BJ (cell line): Measurements from ENCODE around the gene TST. TPM values are rescaled to one million over a fixed set of nuclear protein-coding genes. Genes with fewer than 3 reads are reported as not detected.

ENCODE experiments used
- CTCF ChIA-PET: fragments of 350-600 bp; formaldehyde crosslinking; extraction: SDS; loops from one replicate; lab custom pipeline; 2021; ENCODE audit warnings: antibody characterized with exemption, inconsistent platforms; lab: Yijun Ruan, JAX
- POLR2A ChIA-PET: fragments of 300-600 bp; sonication (Branson Sonifier 250); formaldehyde crosslinking; extraction: SDS; loops from one replicate; lab custom pipeline; 2021; ENCODE audit warnings: antibody characterized with exemption; lab: Charles Lee
- DNase-seq: peaks from one replicate; pipeline ENCODE4 v3.0.0-alpha.2; 2011; ENCODE audit warnings: low read depth
- H3K27me3 ChIP-seq: 2 replicates; pipeline ENCODE4 v1.6.0; 2011; ENCODE audit warnings: low read length; ENCODE audit not compliant: control insufficient read depth, insufficient read depth
- H3K36me3 ChIP-seq: 2 replicates; pipeline ENCODE4 v1.5.1; 2011; ENCODE audit warnings: low read length; ENCODE audit not compliant: control insufficient read depth, insufficient read depth
- H3K4me3 ChIP-seq: 2 replicates; pipeline ENCODE4 v1.5.1; 2011; ENCODE audit warnings: low read depth, mild to moderate bottlenecking, control low read depth, low read length
- polyA plus RNA-seq: library from polyadenylated mRNA; depleted of rRNA; stranded (reverse); fragments of >200 nt; gene quantifications from 2 replicates; pipeline ENCODE4 v1.2.3, GENCODE V29; 2011; rRNA removed
- small RNA-seq: library from RNA; depleted of rRNA; stranded (forward); fragments of <200 nt; gene quantifications from one replicate; pipeline ENCODE3, GENCODE V24; 2012; ENCODE audit warnings: low replicate concordance, low read depth; ENCODE audit not compliant: insufficient read length
- TF ChIP-seq, protein P1 (sequence below): IDR thresholded peaks from 2 replicates; pipeline ENCODE4 v1.5.1; 2011; ENCODE audit warnings: low read depth, mild to moderate bottlenecking, control low read depth, inconsistent platforms, low read length, moderate library complexity; ENCODE audit not compliant: insufficient read depth

TST gene
- polyA plus RNA-seq, 1 experiment, result 45.7 TPM

DNA sequence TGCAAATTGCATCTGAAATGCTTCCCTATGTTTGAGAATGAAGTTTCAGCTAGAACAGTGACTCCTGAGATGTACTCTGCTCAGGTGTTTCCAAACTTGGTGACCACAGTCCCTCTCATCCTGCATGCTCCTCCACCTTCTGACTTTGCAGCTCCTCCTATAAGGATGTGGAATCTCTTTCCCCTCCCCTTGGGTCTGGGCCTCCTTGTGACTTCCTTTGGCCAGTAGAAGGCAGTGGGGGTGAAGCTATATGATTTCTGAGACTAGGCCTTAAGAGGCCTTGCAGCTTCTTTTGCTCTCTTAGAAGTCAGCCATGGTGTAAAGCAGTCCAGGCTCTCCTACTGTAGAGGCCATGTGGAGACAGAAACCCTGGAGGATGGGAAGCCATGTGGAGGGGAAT is 55.1 kb downstream of the TST start:
- POLR2A ChIA-PET, result no interaction called here
- H3K36me3 ChIP-seq, result no peaks in the 10 kb centered on the region
- TF ChIP-seq, protein P1, sequence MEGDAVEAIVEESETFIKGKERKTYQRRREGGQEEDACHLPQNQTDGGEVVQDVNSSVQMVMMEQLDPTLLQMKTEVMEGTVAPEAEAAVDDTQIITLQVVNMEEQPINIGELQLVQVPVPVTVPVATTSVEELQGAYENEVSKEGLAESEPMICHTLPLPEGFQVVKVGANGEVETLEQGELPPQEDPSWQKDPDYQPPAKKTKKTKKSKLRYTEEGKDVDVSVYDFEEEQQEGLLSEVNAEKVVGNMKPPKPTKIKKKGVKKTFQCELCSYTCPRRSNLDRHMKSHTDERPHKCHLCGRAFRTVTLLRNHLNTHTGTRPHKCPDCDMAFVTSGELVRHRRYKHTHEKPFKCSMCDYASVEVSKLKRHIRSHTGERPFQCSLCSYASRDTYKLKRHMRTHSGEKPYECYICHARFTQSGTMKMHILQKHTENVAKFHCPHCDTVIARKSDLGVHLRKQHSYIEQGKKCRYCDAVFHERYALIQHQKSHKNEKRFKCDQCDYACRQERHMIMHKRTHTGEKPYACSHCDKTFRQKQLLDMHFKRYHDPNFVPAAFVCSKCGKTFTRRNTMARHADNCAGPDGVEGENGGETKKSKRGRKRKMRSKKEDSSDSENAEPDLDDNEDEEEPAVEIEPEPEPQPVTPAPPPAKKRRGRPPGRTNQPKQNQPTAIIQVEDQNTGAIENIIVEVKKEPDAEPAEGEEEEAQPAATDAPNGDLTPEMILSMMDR, result no peak
- no peak overlapping the region for H3K4me3 ChIP-seq
- DNase-seq, result no peak
- H3K27me3 ChIP-seq, result peaks cover 4% of the 10 kb centered on the region
- CTCF ChIA-PET, result interaction anchor here (1.9 to 2.8 kb wide), 2 partner anchors 13 to 108 kb away, joined by 8 to 11 read pairs; no protein-coding TSS in a partner anchor

DNA sequence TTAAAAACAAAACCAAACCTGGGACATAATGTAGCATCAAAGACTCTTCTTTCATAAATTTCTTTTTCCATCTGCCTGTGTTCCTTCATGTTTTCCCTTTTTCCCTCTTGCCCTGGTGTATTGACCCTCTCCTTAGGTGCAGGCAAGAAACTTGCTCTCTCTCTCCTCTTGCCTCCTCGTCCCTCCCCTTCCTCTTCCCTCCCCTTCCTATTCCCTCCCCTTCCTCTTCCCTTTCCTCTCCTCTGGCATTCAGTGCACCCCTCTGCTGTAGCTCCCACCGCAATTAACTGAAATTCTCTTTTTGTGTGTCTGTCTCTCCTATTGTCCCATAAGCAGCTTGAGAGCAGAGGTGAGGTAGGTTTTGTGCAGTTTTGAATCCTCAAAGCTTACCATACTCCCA is 55.9 kb downstream of the TST start:
- DNase-seq, result no peak
- H3K27me3 ChIP-seq, result peaks cover 4% of the 10 kb centered on the region; the same call in 1 of the 2 replicates
- ChIA-PET POLR2A (no interaction called here), CTCF (interaction anchor here (0.7 to 2.8 kb wide), 3 partner anchors 14 to 107 kb away, joined by 3 to 11 read pairs (median 8); no protein-coding TSS in a partner anchor)
- no peak overlapping the region for H3K4me3 ChIP-seq
- TF ChIP-seq, protein P1, result no peak
- no peaks in the 10 kb centered on the region for H3K36me3 ChIP-seq

DNA sequence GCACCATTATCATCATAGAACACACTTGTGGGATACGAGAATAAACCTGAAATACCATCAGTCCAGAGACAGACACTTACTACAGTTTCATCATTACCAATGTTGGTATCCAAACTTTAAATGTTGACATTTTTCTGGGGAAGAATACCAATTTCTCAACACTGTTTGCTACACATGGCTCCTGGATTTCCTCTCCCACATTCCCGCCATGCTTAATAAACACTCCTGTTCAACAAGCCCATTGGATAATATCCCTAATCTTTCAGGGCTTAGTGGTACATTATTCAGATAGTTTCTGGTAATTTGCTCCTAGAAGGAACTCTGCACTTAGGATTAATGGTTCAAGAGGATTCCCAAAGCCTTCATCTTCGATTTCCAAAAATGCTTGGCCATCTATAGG is 57.6 kb downstream of the TST start:
- no peaks in the 10 kb centered on the region for H3K36me3 ChIP-seq
- TF ChIP-seq, protein P1, result no peak
- peaks cover 4% of the 10 kb centered on the region; the same call in 1 of the 2 replicates for H3K27me3 ChIP-seq
- POLR2A ChIA-PET, result no interaction called here
- no peak for DNase-seq
- no peak overlapping the region for H3K4me3 ChIP-seq
- CTCF ChIA-PET, result interaction anchor here (1.0 kb wide), 1 partner anchor 15 kb away, joined by 3 read pairs; no protein-coding TSS in a partner anchor

Small RNA genes lying within 50 kb of the gene (small RNA-seq; reads per million reads assigned to genes)
- not detected for gene RF00019

Other genes starting within 250 kb of the TST start
- gene IFT27, start 243.3 kb downstream of the TST start, polyA plus RNA-seq, result 20.6 and 23.0 TPM in 2 replicates
- gene PVALB, start 202.4 kb downstream of the TST start, polyA plus RNA-seq, result not detected in 2 replicates
- not detected in 2 replicates for gene NCF4, start 158.4 kb downstream of the TST start, polyA plus RNA-seq
- gene CSF2RB, start 105.8 kb downstream of the TST start, polyA plus RNA-seq, result 0.02 TPM in 2 replicates
- gene MPST, start 295 bp upstream of the TST start, polyA plus RNA-seq, result 27.7 and 45.5 TPM in 2 replicates
- 19.1 and 36.3 TPM in 2 replicates for gene KCTD17, start 32.3 kb upstream of the TST start, polyA plus RNA-seq
- not detected in 2 replicates for gene TMPRSS6, start 90.3 kb upstream of the TST start, polyA plus RNA-seq
- gene IL2RB, start 130.5 kb upstream of the TST start, polyA plus RNA-seq, result 0.22 and 0.37 TPM in 2 replicates
- gene C1QTNF6, start 168.8 kb upstream of the TST start, polyA plus RNA-seq, result 11.8 and 19.3 TPM in 2 replicates
- not detected in 2 replicates for gene SSTR3, start 193.0 kb upstream of the TST start, polyA plus RNA-seq
- gene RAC2, start 224.8 kb upstream of the TST start, polyA plus RNA-seq, result 13.7 and 25.7 TPM in 2 replicates